Endothelial cell of umbilical vein (primary cell): ENCODE data around the gene ACSM5.
"Not testable (repeated sequence)": the region's sequence is repeated elsewhere in the genome, so short reads cannot be mapped to it uniquely, and the experiment has no call there.

ENCODE experiments used
- EZH2 ChIP-seq: IDR thresholded peaks from 2 replicates; pipeline ENCODE4 v1.6.1; 2012; ENCODE audit warnings: borderline replicate concordance, low read depth, mild to moderate bottlenecking, moderate library complexity, low read length, inconsistent platforms; ENCODE audit not compliant: severe bottlenecking
- FOS ChIP-seq: IDR thresholded peaks from 2 replicates; pipeline ENCODE4 v1.6.1; 2011; ENCODE audit warnings: mild to moderate bottlenecking, low read length, moderate library complexity, borderline replicate concordance; ENCODE audit not compliant: insufficient read depth
- GATA2 ChIP-seq: IDR thresholded peaks from 2 replicates; pipeline ENCODE4 v1.7.0; 2011; ENCODE audit warnings: low read depth, mild to moderate bottlenecking, moderate library complexity, mixed read lengths, low read length; ENCODE audit not compliant: insufficient read length, insufficient read depth
- JUN ChIP-seq: IDR thresholded peaks from 2 replicates; pipeline ENCODE4 v1.6.1; 2011; ENCODE audit warnings: borderline replicate concordance, low read depth; ENCODE audit not compliant: insufficient read length, insufficient read depth
- MYC ChIP-seq: IDR thresholded peaks from one replicate; pipeline ENCODE4 v1.6.1; 2011; ENCODE audit warnings: mild to moderate bottlenecking, low read depth, low read length
- POLR2A ChIP-seq: IDR thresholded peaks from 2 replicates; pipeline ENCODE4 v1.6.1; 2012; ENCODE audit warnings: low read depth, mild to moderate bottlenecking, control low read depth, low read length
- POLR2AphosphoS5 ChIP-seq: IDR thresholded peaks from 2 replicates; pipeline ENCODE4 v1.6.1; 2012; ENCODE audit warnings: low read depth, mild to moderate bottlenecking, control low read depth, low read length, moderate library complexity; ENCODE audit not compliant: insufficient read depth
- TF ChIP-seq, protein P1 (sequence below), 2 donors: IDR thresholded peaks; 1 replicate in 1 of 2; 2 replicates in 1 of 2; pipeline ENCODE4 v1.5.1; 2011; ENCODE audit warnings: low read length in 2 of 2, mild to moderate bottlenecking in 2 of 2, moderate library complexity in 2 of 2, control low read depth in 1 of 2, inconsistent platforms in 1 of 2, low read depth in 1 of 2; ENCODE audit not compliant: insufficient read depth in 1 of 2; ENCODE audit errors: extremely low read depth in 1 of 2
- TF ChIP-seq, protein P2 (sequence below): IDR thresholded peaks from 2 replicates; pipeline ENCODE4 v1.6.1; 2011; ENCODE audit not compliant: insufficient read depth, insufficient read length

GRCh38 chr16:20477188-20477744 is 67.9 kb downstream of the ACSM5 start:
- not testable (repeated sequence) for TF ChIP-seq EZH2, POLR2A, POLR2AphosphoS5, MYC, JUN, FOS, GATA2
- TF ChIP-seq, protein P1, sequence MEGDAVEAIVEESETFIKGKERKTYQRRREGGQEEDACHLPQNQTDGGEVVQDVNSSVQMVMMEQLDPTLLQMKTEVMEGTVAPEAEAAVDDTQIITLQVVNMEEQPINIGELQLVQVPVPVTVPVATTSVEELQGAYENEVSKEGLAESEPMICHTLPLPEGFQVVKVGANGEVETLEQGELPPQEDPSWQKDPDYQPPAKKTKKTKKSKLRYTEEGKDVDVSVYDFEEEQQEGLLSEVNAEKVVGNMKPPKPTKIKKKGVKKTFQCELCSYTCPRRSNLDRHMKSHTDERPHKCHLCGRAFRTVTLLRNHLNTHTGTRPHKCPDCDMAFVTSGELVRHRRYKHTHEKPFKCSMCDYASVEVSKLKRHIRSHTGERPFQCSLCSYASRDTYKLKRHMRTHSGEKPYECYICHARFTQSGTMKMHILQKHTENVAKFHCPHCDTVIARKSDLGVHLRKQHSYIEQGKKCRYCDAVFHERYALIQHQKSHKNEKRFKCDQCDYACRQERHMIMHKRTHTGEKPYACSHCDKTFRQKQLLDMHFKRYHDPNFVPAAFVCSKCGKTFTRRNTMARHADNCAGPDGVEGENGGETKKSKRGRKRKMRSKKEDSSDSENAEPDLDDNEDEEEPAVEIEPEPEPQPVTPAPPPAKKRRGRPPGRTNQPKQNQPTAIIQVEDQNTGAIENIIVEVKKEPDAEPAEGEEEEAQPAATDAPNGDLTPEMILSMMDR (IDR thresholded peaks at IDR 0.05; ENCODE audit: extremely low read depth in 1 of 2, insufficient read depth in 1 of 2, low read depth in 1 of 2, low read length in 2 of 2) = not testable (repeated sequence)
- TF ChIP-seq, protein P2, sequence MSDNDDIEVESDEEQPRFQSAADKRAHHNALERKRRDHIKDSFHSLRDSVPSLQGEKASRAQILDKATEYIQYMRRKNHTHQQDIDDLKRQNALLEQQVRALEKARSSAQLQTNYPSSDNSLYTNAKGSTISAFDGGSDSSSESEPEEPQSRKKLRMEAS = not testable (repeated sequence)
